ENCODE measurements around the gene ODC1. TPM values are rescaled to one million over a fixed set of nuclear protein-coding genes. Genes with fewer than 3 reads are reported as not detected.

Gene ODC1
- 107 TPM for polyA plus RNA-seq (2012; ENCODE audit: low read depth, missing spikeins)

DNA sequence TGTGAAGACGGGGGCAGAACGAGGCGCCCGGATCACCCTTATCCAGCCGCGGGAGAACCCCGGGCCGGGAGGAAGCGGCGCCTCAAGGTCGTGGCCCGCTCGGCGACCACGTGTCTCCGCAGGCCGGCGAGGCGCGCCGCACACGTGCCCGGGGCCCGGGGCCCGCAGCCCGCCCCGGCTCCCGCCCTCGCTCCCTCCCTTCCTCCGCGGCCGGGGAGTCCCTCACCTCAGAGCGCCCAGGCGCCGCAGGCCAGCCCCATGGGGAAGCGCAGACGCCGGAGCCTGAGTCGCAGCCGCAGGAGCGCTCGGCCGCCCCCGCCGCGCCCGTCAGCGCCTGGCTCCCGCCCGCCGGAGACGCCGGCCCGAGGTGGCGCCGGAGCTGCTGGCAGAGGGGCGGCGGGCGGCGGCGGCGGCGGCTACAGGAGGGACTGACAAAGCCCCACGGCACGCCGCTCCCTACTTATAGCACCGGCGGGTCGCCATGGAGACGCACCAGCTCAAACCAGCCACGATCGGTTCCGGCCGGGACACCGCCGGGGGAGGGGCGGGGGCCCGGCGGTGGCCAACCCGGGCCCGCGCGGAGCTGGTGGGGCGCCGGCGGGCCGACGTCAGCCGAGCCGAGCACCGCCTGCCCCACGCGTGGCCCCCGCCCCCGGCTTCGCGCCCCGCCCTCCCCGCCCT lies at the start of gene ODC1:
ODC1 (minus strand) TSS at position 433 of the 681 bp plus-strand sequence. CDS start 3,295 bp downstream, outside the sequence.
- DNase-seq (ENCODE audit: insufficient read length, low spot score) (peak; percentile 43), FAIRE-seq (peak; percentile 31)
- TF ChIP-seq SPI1 (IDR thresholded peaks at IDR 0.05; ENCODE audit: low read depth, low read length), result peak; percentile 42
- no peak for TF ChIP-seq POU2F2 (IDR thresholded peaks at IDR 0.05; ENCODE audit: low read depth, low read length)

DNA sequence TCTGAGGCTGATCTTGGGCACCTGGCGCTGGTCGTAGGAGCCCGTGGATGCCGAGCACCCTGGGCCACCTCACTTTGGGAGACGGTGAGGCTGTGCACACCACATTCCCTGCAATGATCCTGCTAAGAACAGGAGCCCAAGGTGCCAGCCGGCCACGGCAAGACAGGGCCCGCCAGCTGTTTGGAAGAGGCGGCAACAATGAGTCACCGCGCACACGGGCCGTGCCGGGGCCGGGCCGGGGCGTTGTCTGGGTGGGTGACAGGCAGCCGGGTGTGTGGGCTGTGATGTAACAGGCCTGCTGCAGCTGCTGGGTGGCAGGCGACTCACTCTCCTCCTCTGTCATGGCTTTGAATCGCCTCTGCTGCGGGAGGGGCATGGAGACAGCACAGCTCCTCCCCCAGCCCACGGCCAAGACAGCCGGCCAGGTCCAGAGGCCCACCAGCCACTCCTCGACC lies 49.7 kb upstream of the ODC1 start:
- DNase-seq (ENCODE audit: insufficient read length, low spot score) (no peak), FAIRE-seq (no peak)
- no peak for TF ChIP-seq POLR2AphosphoS5 (IDR thresholded peaks at IDR 0.05; ENCODE audit: low read depth, low read length)
- no peak for TF ChIP-seq TAF1 (IDR thresholded peaks at IDR 0.05; ENCODE audit: low read depth, low read length)
- TF ChIP-seq POLR2A (IDR thresholded peaks at IDR 0.05; ENCODE audit: low read depth, low read length), result no peak
- TF ChIP-seq POU2F2 (IDR thresholded peaks at IDR 0.05; ENCODE audit: low read depth, low read length), result no peak
- TF ChIP-seq SPI1 (IDR thresholded peaks at IDR 0.05; ENCODE audit: low read depth, low read length), result no peak
- TF ChIP-seq PAX5 (IDR thresholded peaks at IDR 0.05; ENCODE audit: insufficient read depth, low read length, severe bottlenecking), result no peak

DNA sequence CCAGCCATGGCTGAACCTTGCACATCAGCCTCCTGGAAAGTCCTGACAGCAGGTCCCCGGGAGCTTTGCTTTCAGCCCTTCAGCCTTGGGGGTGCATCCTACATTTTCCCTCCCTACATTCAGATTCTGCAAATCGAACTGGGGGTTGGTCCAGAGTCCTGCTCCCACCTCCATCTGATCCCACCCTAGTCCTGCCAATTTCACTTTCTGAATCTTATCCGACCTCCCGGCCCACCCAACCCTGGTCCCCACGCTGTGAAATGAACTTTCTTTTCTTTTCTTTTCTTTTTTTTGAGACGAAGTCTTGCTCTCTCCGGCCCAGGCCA lies 47.8 kb upstream of the ODC1 start:
- FAIRE-seq, result no peak
- DNase-seq (ENCODE audit: insufficient read length, low spot score), result no peak
- no peak for TF ChIP-seq PAX5 (IDR thresholded peaks at IDR 0.05; ENCODE audit: insufficient read depth, low read length, severe bottlenecking)
- TF ChIP-seq TAF1 (IDR thresholded peaks at IDR 0.05; ENCODE audit: low read depth, low read length), result no peak
- no peak for TF ChIP-seq POLR2AphosphoS5 (IDR thresholded peaks at IDR 0.05; ENCODE audit: low read depth, low read length)
- TF ChIP-seq SPI1 (IDR thresholded peaks at IDR 0.05; ENCODE audit: low read depth, low read length), result no peak
- no peak for TF ChIP-seq POLR2A (IDR thresholded peaks at IDR 0.05; ENCODE audit: low read depth, low read length)
- no peak for TF ChIP-seq POU2F2 (IDR thresholded peaks at IDR 0.05; ENCODE audit: low read depth, low read length)

DNA sequence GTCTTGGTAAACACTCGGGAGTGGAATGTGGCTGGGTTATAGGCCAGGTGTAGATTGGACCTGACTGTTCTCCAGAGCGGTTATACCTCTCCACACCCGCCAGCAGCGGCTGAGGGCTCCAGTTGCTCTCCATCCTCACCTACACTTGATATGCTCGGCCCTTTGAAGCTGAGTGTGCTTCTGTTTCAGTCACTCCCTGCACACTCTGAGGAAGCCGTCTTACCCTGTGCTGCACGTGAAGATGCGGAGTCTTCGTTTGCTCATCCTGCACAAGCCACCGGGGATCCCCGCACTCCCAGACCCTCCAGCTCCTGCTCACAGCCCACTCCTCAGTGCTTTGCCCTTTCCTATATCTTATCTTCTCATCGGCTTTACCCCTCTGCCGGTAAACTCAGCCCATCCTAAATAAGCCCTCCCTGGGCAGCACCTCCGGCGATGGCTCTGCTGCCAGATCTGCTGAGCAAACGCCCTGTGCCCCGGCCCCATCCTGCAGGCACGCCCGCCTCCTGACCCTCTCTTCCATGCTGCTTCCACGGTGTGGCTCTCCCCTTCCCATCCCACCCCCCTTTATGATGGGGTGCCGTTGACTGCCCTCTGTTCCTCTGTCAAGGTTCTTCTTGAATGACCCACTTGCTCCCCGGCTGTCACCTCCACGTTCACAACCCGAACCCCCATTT lies 47.3 kb upstream of the ODC1 start:
- DNase-seq (ENCODE audit: insufficient read length, low spot score), result no peak
- no peak for TF ChIP-seq POLR2A (IDR thresholded peaks at IDR 0.05; ENCODE audit: low read depth, low read length)
- no peak for TF ChIP-seq TAF1 (IDR thresholded peaks at IDR 0.05; ENCODE audit: low read depth, low read length)
- TF ChIP-seq POU2F2 (IDR thresholded peaks at IDR 0.05; ENCODE audit: low read depth, low read length), result no peak
- no peak for TF ChIP-seq POLR2AphosphoS5 (IDR thresholded peaks at IDR 0.05; ENCODE audit: low read depth, low read length)
- no peak for TF ChIP-seq SPI1 (IDR thresholded peaks at IDR 0.05; ENCODE audit: low read depth, low read length)
- TF ChIP-seq PAX5 (IDR thresholded peaks at IDR 0.05; ENCODE audit: insufficient read depth, low read length, severe bottlenecking), result no peak

DNA sequence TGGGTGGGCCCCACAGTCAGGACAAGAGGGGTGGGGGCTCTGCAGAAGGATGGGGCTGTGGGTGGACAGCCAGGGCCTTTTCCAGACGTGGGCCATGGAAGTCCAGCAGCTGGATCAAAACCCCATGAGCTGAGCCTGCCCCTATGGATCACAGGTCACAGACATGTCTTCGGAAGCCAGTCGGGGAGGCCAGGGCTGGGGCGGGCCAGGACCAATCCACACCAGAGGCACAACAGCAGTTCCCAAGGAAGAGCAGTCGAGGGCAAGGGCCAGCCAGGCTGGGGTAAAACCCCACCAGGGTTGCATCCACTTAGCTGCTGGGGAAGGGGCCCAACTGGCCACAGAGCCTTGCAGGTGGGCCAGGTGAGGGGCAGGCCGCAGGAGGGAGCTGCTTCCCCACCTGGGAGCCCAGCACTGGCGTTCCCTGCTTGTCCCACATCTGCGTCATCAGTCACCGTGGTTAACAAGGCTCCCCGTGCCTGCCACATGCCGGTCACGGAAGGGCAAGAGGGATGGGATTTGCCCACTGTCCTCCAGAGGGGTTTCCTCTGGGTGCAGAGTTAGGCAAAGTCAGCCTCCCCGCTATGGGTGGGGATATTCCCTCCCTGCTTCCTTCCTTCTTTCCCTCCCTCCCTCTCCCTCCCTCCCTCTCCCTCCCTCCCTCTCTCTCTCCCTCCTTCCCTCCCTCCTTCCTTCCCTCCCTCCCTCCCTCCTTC lies 46.4 kb upstream of the ODC1 start:
- TF ChIP-seq POLR2A (IDR thresholded peaks at IDR 0.05; ENCODE audit: low read depth, low read length) (no peak), TAF1 (IDR thresholded peaks at IDR 0.05; ENCODE audit: low read depth, low read length) (no peak), PAX5 (IDR thresholded peaks at IDR 0.05; ENCODE audit: insufficient read depth, low read length, severe bottlenecking) (no peak), POLR2AphosphoS5 (IDR thresholded peaks at IDR 0.05; ENCODE audit: low read depth, low read length) (no peak), POU2F2 (IDR thresholded peaks at IDR 0.05; ENCODE audit: low read depth, low read length) (no peak), SPI1 (IDR thresholded peaks at IDR 0.05; ENCODE audit: low read depth, low read length) (no peak)
- no peak for FAIRE-seq
- DNase-seq (ENCODE audit: insufficient read length, low spot score), result no peak

More for the DNA sequence above, 47.3 kb upstream of the ODC1 start:
- FAIRE-seq, result no peak

DNA sequence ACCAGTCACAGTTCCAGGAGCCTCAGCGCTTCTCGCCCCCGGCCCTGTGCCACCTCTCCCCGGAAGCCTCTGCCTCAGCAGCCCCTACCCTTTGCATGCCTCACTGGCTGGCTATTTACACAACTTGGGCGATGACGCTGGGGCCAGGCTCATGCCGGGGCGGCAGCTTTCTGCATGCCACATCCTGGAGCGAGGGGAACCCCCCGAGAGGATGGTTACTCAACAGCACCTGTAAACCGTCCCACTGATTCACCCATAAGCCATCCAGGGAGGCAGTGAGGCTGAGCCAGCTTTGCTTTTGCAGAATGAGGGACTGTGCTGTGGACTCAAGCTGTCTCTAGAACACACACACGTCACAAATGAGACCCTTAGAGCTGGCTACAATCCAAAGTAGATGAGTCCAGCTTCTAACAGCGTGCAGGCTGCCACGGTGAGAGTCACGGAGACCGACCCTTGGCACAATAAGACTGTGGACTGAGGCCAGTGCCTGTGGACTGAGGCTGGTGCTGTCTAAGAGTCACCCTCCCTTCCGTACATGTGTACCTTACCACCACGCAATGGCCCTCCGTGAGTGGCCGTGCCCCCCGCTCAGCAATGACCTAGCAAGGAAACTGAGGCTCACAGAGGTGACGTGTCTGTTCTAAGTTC lies 45.6 kb upstream of the ODC1 start:
- no peak for TF ChIP-seq TAF1 (IDR thresholded peaks at IDR 0.05; ENCODE audit: low read depth, low read length)
- TF ChIP-seq SPI1 (IDR thresholded peaks at IDR 0.05; ENCODE audit: low read depth, low read length), result no peak
- peak; percentile 65 for DNase-seq (ENCODE audit: insufficient read length, low spot score)
- FAIRE-seq, result peak; percentile 93

DNA sequence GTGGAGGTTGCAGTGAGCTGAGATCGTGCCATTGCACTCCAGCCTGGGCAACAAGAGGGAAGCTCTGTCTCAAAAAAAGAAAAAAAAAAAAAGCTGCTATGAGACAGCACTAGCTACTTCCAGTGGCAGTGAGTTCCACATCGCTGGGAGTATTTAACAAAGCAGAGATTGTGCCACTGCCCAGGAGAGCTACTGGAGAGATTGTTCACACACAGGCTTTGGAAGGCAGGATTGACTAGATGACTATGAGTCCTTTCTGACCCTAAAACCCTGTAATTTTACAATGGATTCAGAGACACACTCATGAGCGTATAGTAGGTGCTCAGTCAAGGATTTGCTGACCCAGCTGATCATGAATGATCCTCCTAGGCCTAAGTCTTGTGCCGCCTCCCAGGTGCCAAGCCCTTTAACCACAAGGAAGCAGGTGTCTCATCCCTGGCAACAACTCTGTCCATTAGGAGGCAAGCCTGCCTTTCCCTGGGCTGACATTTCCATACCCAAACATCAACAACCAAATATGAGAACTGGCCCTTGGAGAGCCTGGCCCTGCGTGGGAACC lies 45.0 kb upstream of the ODC1 start:
- FAIRE-seq (no peak), DNase-seq (ENCODE audit: insufficient read length, low spot score) (no peak)
- TF ChIP-seq TAF1 (IDR thresholded peaks at IDR 0.05; ENCODE audit: low read depth, low read length), result no peak
- TF ChIP-seq POLR2A (IDR thresholded peaks at IDR 0.05; ENCODE audit: low read depth, low read length), result no peak
- no peak for TF ChIP-seq PAX5 (IDR thresholded peaks at IDR 0.05; ENCODE audit: insufficient read depth, low read length, severe bottlenecking)
- TF ChIP-seq POU2F2 (IDR thresholded peaks at IDR 0.05; ENCODE audit: low read depth, low read length), result no peak
- no peak for TF ChIP-seq POLR2AphosphoS5 (IDR thresholded peaks at IDR 0.05; ENCODE audit: low read depth, low read length)
- TF ChIP-seq SPI1 (IDR thresholded peaks at IDR 0.05; ENCODE audit: low read depth, low read length), result no peak

DNA sequence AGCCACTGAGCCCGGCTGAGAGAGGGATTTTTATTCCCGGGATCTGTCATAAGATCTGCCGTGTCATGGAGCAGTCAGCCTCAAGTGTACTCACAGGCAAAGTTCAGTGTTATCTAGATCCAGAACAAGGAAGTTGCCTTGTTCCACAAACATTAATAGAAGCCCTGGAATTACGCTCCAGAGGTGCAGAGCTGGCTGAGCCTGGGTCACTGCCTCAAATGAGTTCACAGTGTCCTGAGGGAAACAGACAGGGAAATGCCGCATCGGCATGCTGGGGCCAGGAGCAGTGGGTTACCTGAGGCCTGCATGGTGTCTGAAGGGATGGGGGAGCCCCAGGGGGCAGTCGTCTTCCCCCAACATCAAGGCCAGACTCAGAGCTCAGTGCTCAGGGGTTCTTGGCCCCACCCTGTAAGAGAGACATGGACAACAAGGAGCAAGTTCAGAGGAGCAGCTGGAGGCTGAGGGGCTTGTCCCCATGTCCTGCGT lies 42.7 kb upstream of the ODC1 start:
- DNase-seq (ENCODE audit: insufficient read length, low spot score) (no peak), FAIRE-seq (no peak)
- TF ChIP-seq POLR2AphosphoS5 (IDR thresholded peaks at IDR 0.05; ENCODE audit: low read depth, low read length) (no peak), TAF1 (IDR thresholded peaks at IDR 0.05; ENCODE audit: low read depth, low read length) (no peak), POU2F2 (IDR thresholded peaks at IDR 0.05; ENCODE audit: low read depth, low read length) (no peak), POLR2A (IDR thresholded peaks at IDR 0.05; ENCODE audit: low read depth, low read length) (no peak)
